Esophagus muscularis mucosa (tissue), 3 donors: ENCODE measurements around the gene TRIM77.
"Not testable (repeated sequence)": the region's sequence is repeated elsewhere in the genome, so short reads cannot be mapped to it uniquely, and the experiment has no call there.

Experiments
- POLR2AphosphoS5 ChIP-seq, 2 donors: sonication (generic); formaldehyde crosslinking; IDR thresholded peaks; one replicate each; pipeline ENCODE4 v1.6.1; 2017; ENCODE audit warnings: antibody characterized with exemption in 2 of 2
- TF ChIP-seq, protein P1 (sequence below), 3 experiments: fragments of 200-600 bp in 2 of 3; fragments of 450-650 bp in 1 of 3; sonication (generic) in 2 of 3; IDR thresholded peaks; one replicate each; pipeline ENCODE4 v1.5.1; 2017 to 2019; ENCODE audit warnings: antibody characterized with exemption in 3 of 3, mild to moderate bottlenecking in 2 of 3, moderate library complexity in 1 of 3

DNA sequence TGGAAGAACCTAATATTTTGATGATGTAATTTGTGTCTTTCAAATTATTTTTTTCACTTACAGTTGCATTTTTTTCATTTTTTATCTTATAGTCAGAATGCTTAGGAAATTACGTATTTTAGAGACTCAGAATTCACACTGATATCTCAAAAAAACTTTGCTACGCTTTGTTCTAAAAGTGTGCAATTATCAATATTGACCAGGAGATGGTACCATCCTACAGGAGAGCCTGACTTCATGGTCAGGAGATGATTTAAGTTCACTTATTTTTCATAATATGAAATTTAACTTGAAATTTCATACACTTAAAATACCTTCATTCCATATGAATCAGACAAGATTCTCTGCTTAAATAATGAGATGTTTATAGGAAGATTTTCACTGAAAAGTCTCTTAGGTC, 34.7 kb upstream of the TRIM77 start:
- TF ChIP-seq, protein P1, sequence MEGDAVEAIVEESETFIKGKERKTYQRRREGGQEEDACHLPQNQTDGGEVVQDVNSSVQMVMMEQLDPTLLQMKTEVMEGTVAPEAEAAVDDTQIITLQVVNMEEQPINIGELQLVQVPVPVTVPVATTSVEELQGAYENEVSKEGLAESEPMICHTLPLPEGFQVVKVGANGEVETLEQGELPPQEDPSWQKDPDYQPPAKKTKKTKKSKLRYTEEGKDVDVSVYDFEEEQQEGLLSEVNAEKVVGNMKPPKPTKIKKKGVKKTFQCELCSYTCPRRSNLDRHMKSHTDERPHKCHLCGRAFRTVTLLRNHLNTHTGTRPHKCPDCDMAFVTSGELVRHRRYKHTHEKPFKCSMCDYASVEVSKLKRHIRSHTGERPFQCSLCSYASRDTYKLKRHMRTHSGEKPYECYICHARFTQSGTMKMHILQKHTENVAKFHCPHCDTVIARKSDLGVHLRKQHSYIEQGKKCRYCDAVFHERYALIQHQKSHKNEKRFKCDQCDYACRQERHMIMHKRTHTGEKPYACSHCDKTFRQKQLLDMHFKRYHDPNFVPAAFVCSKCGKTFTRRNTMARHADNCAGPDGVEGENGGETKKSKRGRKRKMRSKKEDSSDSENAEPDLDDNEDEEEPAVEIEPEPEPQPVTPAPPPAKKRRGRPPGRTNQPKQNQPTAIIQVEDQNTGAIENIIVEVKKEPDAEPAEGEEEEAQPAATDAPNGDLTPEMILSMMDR (IDR thresholded peaks at IDR 0.05): peak in 1 of 3 experiments; percentile 5
- not testable (repeated sequence) for TF ChIP-seq POLR2AphosphoS5 (IDR thresholded peaks at IDR 0.05)
